HUES64 (cell line): ENCODE results near the gene PRKAG2.

Source experiments
- H3K27ac ChIP-seq: 2 replicates; pipeline ENCODE4 v1.7.0; 2013; ENCODE audit warnings: low read depth, low read length, inconsistent platforms
- H3K27me3 ChIP-seq: 2 replicates; pipeline ENCODE4 v1.6.1; 2013; ENCODE audit warnings: mild to moderate bottlenecking, low read length; ENCODE audit not compliant: insufficient read depth
- H3K36me3 ChIP-seq: 2 replicates; pipeline ENCODE4 v1.6.1; 2013; ENCODE audit warnings: mild to moderate bottlenecking, low read length; ENCODE audit not compliant: insufficient read depth
- H3K4me1 ChIP-seq: 2 replicates; pipeline ENCODE4 v1.6.1; 2013; ENCODE audit warnings: mild to moderate bottlenecking, low read length, moderate library complexity; ENCODE audit not compliant: insufficient read depth
- H3K4me3 ChIP-seq: 2 replicates; pipeline ENCODE4 v1.5.1; 2013; ENCODE audit warnings: mild to moderate bottlenecking, low read length, moderate library complexity
- H3K9ac ChIP-seq: 2 replicates; pipeline ENCODE4 v1.6.1; 2013; ENCODE audit warnings: mild to moderate bottlenecking, low read depth, low read length
- H3K9me3 ChIP-seq: 2 replicates; pipeline ENCODE4 v1.6.1; 2013; ENCODE audit warnings: low read depth, low read length; ENCODE audit not compliant: insufficient read depth
- WGBS: fragments of 150-250, 120-280 bp; methylation state at CpG from one replicate; pipeline ENCODE4 v1.1.7; 2013; ENCODE audit warnings: missing lambda C conversion rate; 5-methylcytosine and 5-hydroxymethylcytosine counted together

The PRKAG2 gene

DNA sequence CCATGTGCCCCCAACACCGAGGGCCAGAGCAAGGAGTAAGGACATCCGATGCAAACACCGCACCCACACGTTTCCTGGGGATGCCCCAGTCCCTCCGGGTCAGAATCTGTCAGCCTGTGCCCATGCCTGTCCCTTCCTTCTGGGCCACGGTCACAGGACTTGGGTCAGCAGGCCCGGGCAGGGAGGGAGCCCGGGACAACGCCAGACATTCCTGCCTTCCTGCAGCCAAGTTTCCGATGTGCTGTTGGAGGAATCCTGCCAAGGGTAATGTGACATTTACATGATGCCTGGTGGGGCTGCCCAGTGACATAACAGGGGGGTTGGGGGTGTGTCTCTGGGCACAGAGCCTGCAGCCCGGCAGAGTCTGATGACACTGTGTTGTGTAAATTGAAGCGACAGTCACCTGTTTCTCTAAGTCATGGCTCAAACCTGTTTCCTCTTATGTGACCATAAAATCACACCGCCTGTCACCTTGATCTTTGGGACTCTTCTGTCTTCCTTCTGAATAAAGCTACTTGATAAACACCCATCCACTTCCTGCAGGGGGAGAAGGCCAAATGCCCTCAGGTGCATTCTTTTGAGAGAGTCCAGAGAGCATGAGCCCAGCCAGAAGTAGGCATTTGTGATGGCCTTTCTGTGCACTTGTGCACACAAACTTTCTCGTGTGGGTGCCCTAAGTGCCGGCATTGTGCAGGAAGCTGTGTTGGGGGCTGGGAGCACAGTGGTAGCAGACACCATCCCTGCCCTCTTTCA lies 181.9 kb downstream of the PRKAG2 start:
- H3K9me3 ChIP-seq = no peaks in the 10 kb centered on the region
- H3K4me1 ChIP-seq = peaks cover 16% of the 10 kb centered on the region
- H3K36me3 ChIP-seq = no peaks in the 10 kb centered on the region
- H3K9ac ChIP-seq = 0 out of 2 replicates have a peak overlapping the region, but pooled peaks have one; percentile 4
- no peaks in the 10 kb centered on the region for H3K27me3 ChIP-seq
- 84% methylated on average over 15 of the region's 15 CpGs for WGBS
- no peak overlapping the region for H3K27ac ChIP-seq
- no peak overlapping the region for H3K4me3 ChIP-seq

DNA sequence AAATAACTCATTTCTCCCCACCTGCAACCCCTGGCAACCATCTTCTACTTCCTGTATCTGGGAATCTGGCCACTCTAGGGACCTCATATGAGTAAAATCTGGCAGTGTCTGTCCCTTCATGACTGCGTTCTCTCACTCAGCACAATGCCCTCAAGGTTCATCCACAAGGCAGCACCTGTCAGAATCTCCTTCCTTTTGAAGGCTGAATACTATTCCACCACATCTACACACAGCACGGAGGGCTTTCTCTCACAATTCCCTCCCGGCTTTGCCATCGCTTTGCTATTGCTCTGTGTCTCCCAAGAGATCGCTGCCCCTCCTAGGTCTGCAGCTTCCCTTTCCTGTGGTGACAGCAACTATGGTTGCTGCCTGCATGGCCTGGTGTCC lies 182.5 kb downstream of the PRKAG2 start:
- Histone ChIP-seq H3K9ac (no peak overlapping the region), H3K9me3 (no peaks in the 10 kb centered on the region), H3K27ac (no peak overlapping the region), H3K4me1 (peaks cover 16% of the 10 kb centered on the region), H3K36me3 (no peaks in the 10 kb centered on the region), H3K4me3 (no peak overlapping the region), H3K27me3 (no peaks in the 10 kb centered on the region)
- 95% methylated on average over 5 of the region's 5 CpGs for WGBS

DNA sequence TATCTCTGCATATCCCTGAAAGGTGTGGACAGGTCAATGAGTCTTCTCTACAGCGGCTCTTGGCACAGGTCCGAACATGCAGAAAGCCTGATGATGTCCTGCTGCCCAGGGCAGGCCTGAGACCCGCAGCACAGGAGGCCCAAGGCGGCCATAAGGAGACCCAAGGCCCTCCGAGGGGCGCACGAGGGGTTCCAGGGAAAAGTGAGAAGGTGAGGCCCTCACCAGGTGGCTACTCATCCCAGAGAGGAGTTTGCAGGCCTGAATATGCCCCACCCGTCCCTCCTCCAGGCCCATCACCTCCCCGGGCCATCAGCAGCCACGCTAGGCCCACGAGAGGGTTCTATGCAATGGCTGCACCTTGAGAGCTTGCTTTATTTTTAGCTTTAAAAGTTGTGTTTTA lies 183.8 kb downstream of the PRKAG2 start:
- Histone ChIP-seq H3K36me3 (no peaks in the 10 kb centered on the region), H3K4me1 (peaks cover 21% of the 10 kb centered on the region), H3K9me3 (no peaks in the 10 kb centered on the region), H3K27ac (no peak overlapping the region), H3K9ac (no peak overlapping the region), H3K27me3 (no peaks in the 10 kb centered on the region), H3K4me3 (no peak overlapping the region)
- 84% methylated on average over 11 of the region's 11 CpGs for WGBS

DNA sequence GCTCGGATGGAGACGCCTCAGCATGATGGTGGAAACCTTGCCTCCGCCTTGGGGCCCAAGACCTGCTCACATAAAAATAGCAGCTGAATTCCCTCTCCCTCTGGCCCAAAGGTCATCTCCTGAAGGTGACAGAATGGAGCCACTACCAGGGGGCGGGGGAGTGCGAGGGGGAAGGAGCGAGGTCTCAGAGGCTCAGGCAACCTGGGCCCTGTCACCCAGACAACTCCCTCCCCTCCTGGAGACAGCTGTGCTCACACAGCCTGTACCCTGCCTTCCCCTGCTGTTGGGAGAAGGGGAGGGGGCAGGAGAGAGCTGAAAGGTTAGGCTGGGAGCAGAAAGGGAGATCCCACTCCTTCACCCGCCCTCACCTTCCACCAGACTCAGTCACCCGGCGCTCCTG lies 184.2 kb downstream of the PRKAG2 start:
- H3K36me3 ChIP-seq = no peaks in the 10 kb centered on the region
- no peak overlapping the region for H3K4me3 ChIP-seq
- no peaks in the 10 kb centered on the region for H3K9me3 ChIP-seq
- no peaks in the 10 kb centered on the region for H3K27me3 ChIP-seq
- no peak overlapping the region for H3K9ac ChIP-seq
- peaks cover 25% of the 10 kb centered on the region for H3K4me1 ChIP-seq
- 82% methylated on average over 8 of the region's 9 CpGs for WGBS
- H3K27ac ChIP-seq = no peak overlapping the region

DNA sequence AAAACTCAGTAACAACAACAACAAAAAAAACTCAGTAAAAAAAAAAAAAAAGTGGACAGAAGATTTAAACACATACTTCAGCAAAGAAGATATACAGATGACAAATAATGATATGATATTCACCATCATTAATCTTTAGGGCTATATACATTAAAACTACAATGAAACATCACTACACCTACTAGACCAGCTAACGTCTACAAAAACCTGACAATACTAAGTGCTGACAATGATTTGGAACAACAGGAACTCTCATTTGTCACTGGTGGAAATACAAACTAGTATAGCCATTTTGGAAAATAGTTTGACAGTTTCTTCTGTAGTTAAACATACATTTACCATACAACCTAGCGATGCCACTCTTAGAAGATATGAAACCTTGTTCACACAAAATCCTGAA lies 185.5 kb downstream of the PRKAG2 start:
- no peaks in the 10 kb centered on the region for H3K9me3 ChIP-seq
- H3K27ac ChIP-seq = no peak overlapping the region
- no peak overlapping the region for H3K9ac ChIP-seq

DNA sequence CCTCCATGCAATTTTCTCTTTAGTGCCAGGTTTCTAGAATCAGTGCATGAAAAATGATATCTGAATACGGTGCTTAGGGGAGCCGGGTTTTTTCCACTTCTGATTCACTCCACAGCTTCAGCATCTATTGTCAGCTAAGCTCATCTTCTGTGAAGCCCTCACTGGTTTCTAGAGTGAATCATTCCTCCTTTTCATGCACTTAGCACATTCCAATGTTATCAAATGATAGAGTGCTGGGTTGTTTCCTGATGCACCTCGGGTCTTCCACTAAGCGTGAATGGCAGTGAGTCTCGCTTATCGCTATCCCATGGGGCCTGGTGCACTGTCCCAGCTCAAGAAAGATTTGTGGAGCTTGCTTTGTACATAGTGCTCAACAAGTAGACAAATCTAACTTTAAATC lies 186.3 kb downstream of the PRKAG2 start:
- H3K4me1 ChIP-seq = peaks cover 39% of the 10 kb centered on the region
- H3K27ac ChIP-seq = no peak overlapping the region
- no peak overlapping the region for H3K4me3 ChIP-seq
- 73% methylated on average over 6 of the region's 6 CpGs for WGBS
- H3K27me3 ChIP-seq = no peaks in the 10 kb centered on the region
- no peaks in the 10 kb centered on the region for H3K36me3 ChIP-seq
- no peaks in the 10 kb centered on the region for H3K9me3 ChIP-seq
- no peak overlapping the region for H3K9ac ChIP-seq

More for the DNA sequence above, 185.5 kb downstream of the PRKAG2 start:
- Histone ChIP-seq H3K4me3 (no peak overlapping the region), H3K27me3 (no peaks in the 10 kb centered on the region), H3K4me1 (peaks cover 38% of the 10 kb centered on the region), H3K36me3 (no peaks in the 10 kb centered on the region)
- WGBS = 48% methylated on average over 2 of the region's 2 CpGs

DNA sequence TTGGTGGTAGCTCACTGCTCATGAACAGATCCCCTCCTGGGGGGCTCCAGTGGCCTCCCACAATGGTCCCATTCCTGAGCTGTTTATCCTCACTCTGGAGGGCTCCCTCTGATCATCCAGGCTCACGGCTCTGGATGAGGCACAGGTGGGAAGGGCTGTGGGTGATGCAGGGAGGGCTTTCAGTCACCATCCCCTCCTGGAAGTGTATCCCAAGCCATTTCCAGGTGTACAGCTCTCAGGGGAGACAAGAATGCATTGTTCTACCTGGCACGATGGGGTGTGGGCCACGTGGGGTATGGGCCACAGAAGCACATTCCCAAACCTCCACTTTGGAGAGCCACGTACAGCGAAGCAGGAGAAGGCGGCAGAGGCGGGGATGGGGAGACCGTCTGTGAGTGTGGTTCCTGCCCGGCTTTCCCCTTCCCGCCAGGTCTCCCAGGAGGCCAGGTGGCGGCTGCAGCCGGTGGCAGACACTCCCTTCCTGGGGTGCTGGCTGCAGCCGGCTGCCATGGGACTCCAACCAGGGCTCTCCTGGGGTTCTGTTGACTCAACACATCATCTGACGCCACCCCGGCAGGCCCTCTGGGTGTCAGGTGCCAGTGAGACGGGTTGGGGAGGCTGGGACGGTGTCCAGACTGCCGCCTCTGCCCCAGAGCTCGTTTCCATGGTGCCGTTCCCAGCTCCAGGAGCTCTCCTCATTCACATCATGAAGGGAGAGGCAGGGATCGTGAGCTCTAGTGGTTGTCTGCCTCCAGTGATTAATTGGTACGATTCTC lies 187.5 kb downstream of the PRKAG2 start:
- Histone ChIP-seq H3K27ac (no peak overlapping the region), H3K4me3 (no peak overlapping the region), H3K27me3 (no peaks in the 10 kb centered on the region), H3K36me3 (no peaks in the 10 kb centered on the region), H3K4me1 (peaks cover 33% of the 10 kb centered on the region), H3K9me3 (no peaks in the 10 kb centered on the region), H3K9ac (no peak overlapping the region)
- WGBS = 94% methylated on average over 22 of the region's 22 CpGs

DNA sequence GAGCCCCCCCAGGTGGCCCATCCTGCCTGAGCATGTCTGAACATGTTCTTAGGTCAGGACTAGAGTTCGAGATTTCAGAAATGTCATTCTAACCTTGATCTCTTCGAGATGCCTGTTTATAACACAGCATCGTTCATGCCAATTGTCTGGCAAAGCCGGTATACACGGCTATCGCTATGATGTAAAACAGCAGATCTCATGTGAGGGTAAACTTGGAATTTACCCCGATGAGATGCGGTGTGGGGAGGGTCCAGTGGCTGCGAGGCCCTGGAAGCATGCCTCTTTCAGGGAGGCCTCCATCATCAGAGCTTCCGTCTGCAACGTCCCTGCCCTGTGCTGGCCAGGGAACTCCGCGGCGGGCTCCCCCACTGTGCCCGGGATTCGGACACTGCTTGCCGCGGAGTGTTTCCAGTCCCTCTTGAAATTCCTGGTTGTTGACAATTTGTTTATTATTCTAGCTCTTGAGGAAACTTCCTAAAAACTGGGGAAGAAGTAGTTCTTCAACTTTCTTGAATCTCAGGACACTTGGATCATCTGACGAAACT lies 188.6 kb downstream of the PRKAG2 start:
- no peaks in the 10 kb centered on the region for H3K9me3 ChIP-seq
- peak overlapping the region; percentile 2 for H3K27ac ChIP-seq
- H3K27me3 ChIP-seq = no peaks in the 10 kb centered on the region
- no peaks in the 10 kb centered on the region for H3K36me3 ChIP-seq
- 87% methylated on average over 19 of the region's 19 CpGs for WGBS
- H3K4me3 ChIP-seq = no peak overlapping the region
- H3K4me1 ChIP-seq = peaks cover 33% of the 10 kb centered on the region
- H3K9ac ChIP-seq = no peak overlapping the region

DNA sequence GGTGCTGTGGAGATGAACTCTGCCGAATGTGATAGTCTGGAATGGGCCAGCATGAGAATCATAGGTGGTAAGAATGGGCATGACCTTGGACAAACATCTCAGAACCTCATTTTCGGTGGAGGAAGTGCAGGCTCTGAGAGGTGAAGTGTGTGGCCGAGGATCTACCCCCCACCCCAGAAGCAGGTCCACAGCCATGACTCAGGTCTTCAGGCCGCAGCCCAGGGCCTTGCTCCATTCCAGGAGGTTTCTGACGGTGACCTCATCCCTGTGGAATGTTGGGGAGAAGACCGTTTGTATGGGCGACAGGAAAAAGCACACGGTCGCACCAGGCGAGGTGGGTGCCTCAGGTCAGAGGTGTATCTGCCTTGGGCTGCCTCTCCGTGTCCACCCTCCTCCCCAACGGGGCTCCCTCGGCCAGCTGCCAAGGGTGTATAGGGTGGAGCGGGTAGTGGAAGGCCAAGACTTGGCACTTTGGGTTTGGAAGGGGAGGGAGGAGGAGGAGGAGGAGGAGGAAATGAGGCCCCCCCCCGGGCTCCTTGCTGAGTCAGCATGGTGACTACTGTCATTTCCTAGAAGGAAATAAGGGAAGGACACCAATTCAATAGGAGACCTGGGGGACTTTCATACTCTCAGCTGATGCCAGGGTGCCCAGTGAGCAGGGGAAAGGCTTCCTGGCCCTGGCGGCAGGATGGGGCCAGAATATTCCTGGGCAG lies 189.2 kb downstream of the PRKAG2 start:
- H3K27ac ChIP-seq = peak overlapping the region; percentile 80
- no peaks in the 10 kb centered on the region for H3K9me3 ChIP-seq
- 39% methylated on average over 13 of the region's 16 CpGs for WGBS
- peak overlapping the region; percentile 11; the same call in 1 of the 2 replicates for H3K4me3 ChIP-seq
- H3K27me3 ChIP-seq = no peaks in the 10 kb centered on the region
- no peaks in the 10 kb centered on the region for H3K36me3 ChIP-seq
- peaks cover 32% of the 10 kb centered on the region for H3K4me1 ChIP-seq
- H3K9ac ChIP-seq = peak overlapping the region; percentile 59; the same call in 1 of the 2 replicates

DNA sequence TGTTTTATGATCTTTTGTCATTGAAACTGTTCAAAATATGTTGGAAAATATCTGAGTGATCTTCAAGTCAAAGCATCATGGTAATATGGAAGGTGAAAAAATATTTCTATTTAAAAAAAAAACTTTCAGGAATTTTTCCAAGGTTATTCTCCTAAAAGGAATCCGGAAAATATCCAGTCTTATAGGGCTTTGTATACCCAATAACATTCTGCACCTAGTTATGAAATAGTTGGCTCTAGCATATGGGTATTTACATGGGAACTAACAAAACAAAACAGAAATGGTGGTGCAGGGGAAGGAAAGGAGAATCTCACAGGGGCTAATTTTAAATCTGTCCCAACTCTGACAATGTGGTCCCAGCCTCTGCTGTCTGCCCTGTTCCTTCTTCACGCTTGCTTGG lies 190.1 kb downstream of the PRKAG2 start:
- no peaks in the 10 kb centered on the region for H3K36me3 ChIP-seq
- no peak overlapping the region for H3K4me3 ChIP-seq
- WGBS = 84% methylated on average over 1 of the region's 2 CpGs
- no peaks in the 10 kb centered on the region for H3K9me3 ChIP-seq
- peak overlapping the region; percentile 80 for H3K27ac ChIP-seq
- peaks cover 29% of the 10 kb centered on the region for H3K4me1 ChIP-seq
- peak overlapping the region; percentile 59; the same call in 1 of the 2 replicates for H3K9ac ChIP-seq
- H3K27me3 ChIP-seq = no peaks in the 10 kb centered on the region
